Endothelial cell of umbilical vein (primary cell): ENCODE results near the gene LDHD. TPM values are rescaled to one million over a fixed set of nuclear protein-coding genes. Genes with fewer than 3 reads are reported as not detected.

Experiments used
- BruUV-seq: library from RNA; stranded (reverse); fragments of 400-500 nt; replicated peaks from 2 replicates; lab custom pipeline; 2021; lab: Mats Ljungman, UMichigan
- CTCF ChIA-PET: fragments of 300-600, 350-600 bp; sonication (Branson Sonifier 250); formaldehyde crosslinking; loops from one replicate; lab custom pipeline; 2021; ENCODE audit warnings: antibody characterized with exemption, inconsistent platforms; lab: Charles Lee
- POLR2A ChIA-PET: fragments of 300-600, 350-600 bp; sonication (Branson Sonifier 250); formaldehyde crosslinking; loops from one replicate; lab custom pipeline; 2021; ENCODE audit warnings: antibody characterized with exemption, inconsistent platforms; lab: Charles Lee
- DNase-seq: peaks from one replicate; pipeline ENCODE4 v3.0.0-alpha.2; 2011; ENCODE audit warnings: low read depth, low spot score
- FAIRE-seq: peaks from 2 replicates; lab custom pipeline; 2011; peaks lifted over from hg19 to GRCh38; lab: Jason Lieb, UNC
- H2AFZ ChIP-seq: 2 replicates; pipeline ENCODE4 v1.6.0; 2012; ENCODE audit warnings: low read depth, low read length, control low read depth, inconsistent platforms
- H3K27ac ChIP-seq: 2 replicates; pipeline ENCODE4 v1.5.1; 2011; ENCODE audit warnings: low read depth, mild to moderate bottlenecking, control low read depth, low read length, moderate library complexity; ENCODE audit not compliant: insufficient read depth
- H3K27me3 ChIP-seq, 2 experiments: 2 replicates each; pipeline versions ENCODE4 v1.6.0 to v1.6.1; 2011; ENCODE audit warnings: low read length in 2 of 2, mixed read lengths in 1 of 2; ENCODE audit not compliant: control insufficient read depth in 2 of 2, insufficient read depth in 2 of 2
- H3K36me3 ChIP-seq, 2 experiments: 2 replicates in 1 of 2; 3 replicates in 1 of 2; pipeline ENCODE4 v1.5.1; 2011; ENCODE audit warnings: low read length in 2 of 2, mild to moderate bottlenecking in 1 of 2, moderate library complexity in 1 of 2; ENCODE audit not compliant: control insufficient read depth in 2 of 2, insufficient read depth in 2 of 2; ENCODE audit errors: extremely low read depth in 1 of 2
- H3K4me1 ChIP-seq: 3 replicates; pipeline ENCODE4 v1.5.1; 2011; ENCODE audit warnings: mild to moderate bottlenecking, low read length; ENCODE audit not compliant: control insufficient read depth, insufficient read depth; ENCODE audit errors: extremely low read depth
- H3K4me2 ChIP-seq: 2 replicates; pipeline ENCODE4 v1.6.1; 2011; ENCODE audit warnings: low read length, control low read depth, mixed read lengths; ENCODE audit not compliant: insufficient read depth
- H3K4me3 ChIP-seq, 3 experiments: fragments of 200-600 bp in 1 of 3; sonication (generic), shearing (Covaris generic) in 1 of 3; replicated peaks in 1 of 3; 2 replicates each; pipeline ENCODE4 v1.5.1; 2011 to 2016; ENCODE audit warnings: control low read depth in 3 of 3, low read length in 3 of 3, mild to moderate bottlenecking in 2 of 3, inconsistent platforms in 1 of 3, low read depth in 1 of 3, moderate library complexity in 1 of 3; ENCODE audit not compliant: insufficient read depth in 1 of 3
- H3K79me2 ChIP-seq: 2 replicates; pipeline ENCODE4 v1.6.0; 2012; ENCODE audit warnings: low read length, inconsistent platforms; ENCODE audit not compliant: control insufficient read depth, insufficient read depth
- H3K9ac ChIP-seq: replicated peaks from 2 replicates; pipeline ENCODE3; 2011; ENCODE audit warnings: low read length, control low read depth; ENCODE audit not compliant: insufficient read depth; ENCODE audit errors: extremely low read depth
- H3K9me1 ChIP-seq: replicated peaks from 3 replicates; pipeline ENCODE4 v1.6.0; 2011; ENCODE audit warnings: mild to moderate bottlenecking, low read length; ENCODE audit not compliant: control insufficient read depth, insufficient read depth; ENCODE audit errors: extremely low read depth
- H3K9me3 ChIP-seq: replicated peaks from 2 replicates; pipeline ENCODE4 v1.5.1; 2012; ENCODE audit warnings: low read length, inconsistent platforms; ENCODE audit not compliant: control insufficient read depth, insufficient read depth
- H4K20me1 ChIP-seq: replicated peaks from 2 replicates; pipeline ENCODE3; 2011; ENCODE audit warnings: mild to moderate bottlenecking, low read length; ENCODE audit not compliant: control insufficient read depth, insufficient read depth; ENCODE audit errors: extremely low read depth
- EZH2 ChIP-seq: IDR thresholded peaks from 2 replicates; pipeline ENCODE4 v1.6.1; 2012; ENCODE audit warnings: borderline replicate concordance, low read depth, mild to moderate bottlenecking, moderate library complexity, low read length, inconsistent platforms; ENCODE audit not compliant: severe bottlenecking
- FOS ChIP-seq: IDR thresholded peaks from 2 replicates; pipeline ENCODE4 v1.6.1; 2011; ENCODE audit warnings: mild to moderate bottlenecking, low read length, moderate library complexity, borderline replicate concordance; ENCODE audit not compliant: insufficient read depth
- GATA2 ChIP-seq: IDR thresholded peaks from 2 replicates; pipeline ENCODE4 v1.7.0; 2011; ENCODE audit warnings: low read depth, mild to moderate bottlenecking, moderate library complexity, mixed read lengths, low read length; ENCODE audit not compliant: insufficient read length, insufficient read depth
- JUN ChIP-seq: IDR thresholded peaks from 2 replicates; pipeline ENCODE4 v1.6.1; 2011; ENCODE audit warnings: borderline replicate concordance, low read depth; ENCODE audit not compliant: insufficient read length, insufficient read depth
- dilution Hi-C: fragments of 300-500 bp; cut with MboI; formaldehyde crosslinking; loops from one replicate; pipeline ENCODE4 v1.15.0; 2019; ENCODE audit warnings: low sequenced_read_pairs; ENCODE audit not compliant: extremely low pct_ligation_motif_present
- intact Hi-C: fragments of 100-400 bp; cut with micrococcal nuclease; formaldehyde crosslinking; loops from one replicate; pipeline ENCODE4 v1.10.0; 2022
- polyA plus RNA-seq, 4 experiments: library from polyadenylated mRNA; depleted of rRNA in 3 of 4; stranded (reverse) in 3 of 4; unstranded in 1 of 4; fragments of >200 nt; gene quantifications; 2 replicates each; pipeline versions ENCODE4 v1.2.1 to v1.2.3, GENCODE V29; 2011 to 2012; ENCODE audit warnings: missing spikeins in 1 of 4
- total RNA-seq: library from RNA; stranded (reverse); gene quantifications from 2 replicates; pipeline ENCODE4 v1.2.3, GENCODE V29; 2021
- TF ChIP-seq, protein P1 (sequence below), 2 donors: IDR thresholded peaks; 1 replicate in 1 of 2; 2 replicates in 1 of 2; pipeline ENCODE4 v1.5.1; 2011; ENCODE audit warnings: low read length in 2 of 2, mild to moderate bottlenecking in 2 of 2, moderate library complexity in 2 of 2, control low read depth in 1 of 2, inconsistent platforms in 1 of 2, low read depth in 1 of 2; ENCODE audit not compliant: insufficient read depth in 1 of 2; ENCODE audit errors: extremely low read depth in 1 of 2

The LDHD gene
- total and polyA plus RNA-seq, 2 donors (not counting 3 experiments of a cell fraction or from before 2014, with no cell fraction given): 0.41 TPM; not detected in 1

DNA sequence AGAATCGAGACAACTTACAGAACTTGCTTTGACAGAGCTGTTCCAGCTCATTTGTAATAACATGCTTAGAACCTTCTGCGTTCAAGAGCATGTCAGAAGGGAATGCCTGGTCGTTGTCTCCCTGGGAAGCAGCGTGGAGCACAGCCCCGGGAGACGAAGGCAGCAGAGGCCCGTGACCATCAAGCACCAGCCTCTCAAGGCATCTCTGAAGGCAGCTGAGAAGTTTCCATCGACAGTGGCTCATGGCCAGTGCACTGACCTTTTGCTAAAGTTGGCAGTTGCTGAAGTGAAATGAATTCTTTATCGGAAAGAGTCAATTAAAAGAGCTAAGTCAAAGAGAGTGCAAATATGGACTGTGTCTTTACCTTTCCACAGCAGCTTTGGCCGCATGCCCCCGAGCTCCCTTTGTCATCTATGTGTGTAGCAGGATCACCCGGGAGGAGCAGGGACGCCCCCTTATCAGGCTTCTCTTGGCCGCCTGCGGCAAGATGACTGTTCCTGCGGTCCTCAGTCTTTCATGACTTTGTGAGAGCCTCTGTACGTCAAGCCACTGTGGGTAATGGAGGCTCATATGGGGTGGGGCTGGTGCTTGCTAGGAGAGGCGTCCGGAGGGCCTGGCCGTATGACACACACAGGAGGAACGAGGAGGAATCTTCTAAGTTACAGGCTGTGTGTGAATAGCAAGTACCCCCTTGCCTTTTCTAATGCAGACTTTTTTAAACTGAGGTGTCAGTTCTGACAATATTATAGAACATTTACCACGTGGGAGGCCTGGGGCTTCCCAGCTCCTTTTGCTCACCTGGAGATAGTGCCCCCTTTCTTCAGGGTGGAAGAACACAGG lies 54.2 kb downstream of the LDHD start:
- H3K4me2 ChIP-seq: no peak overlapping the region
- peaks cover 21% of the 10 kb centered on the region for H3K79me2 ChIP-seq
- H3K9me1 ChIP-seq: no peaks in the 10 kb centered on the region
- H3K27ac ChIP-seq: no peak overlapping the region
- no peak for FAIRE-seq
- H3K27me3 ChIP-seq: no peaks in the 10 kb centered on the region
- TF ChIP-seq FOS (no peak), JUN (no peak), GATA2 (no peak), EZH2 (no peak)
- TF ChIP-seq, protein P1, sequence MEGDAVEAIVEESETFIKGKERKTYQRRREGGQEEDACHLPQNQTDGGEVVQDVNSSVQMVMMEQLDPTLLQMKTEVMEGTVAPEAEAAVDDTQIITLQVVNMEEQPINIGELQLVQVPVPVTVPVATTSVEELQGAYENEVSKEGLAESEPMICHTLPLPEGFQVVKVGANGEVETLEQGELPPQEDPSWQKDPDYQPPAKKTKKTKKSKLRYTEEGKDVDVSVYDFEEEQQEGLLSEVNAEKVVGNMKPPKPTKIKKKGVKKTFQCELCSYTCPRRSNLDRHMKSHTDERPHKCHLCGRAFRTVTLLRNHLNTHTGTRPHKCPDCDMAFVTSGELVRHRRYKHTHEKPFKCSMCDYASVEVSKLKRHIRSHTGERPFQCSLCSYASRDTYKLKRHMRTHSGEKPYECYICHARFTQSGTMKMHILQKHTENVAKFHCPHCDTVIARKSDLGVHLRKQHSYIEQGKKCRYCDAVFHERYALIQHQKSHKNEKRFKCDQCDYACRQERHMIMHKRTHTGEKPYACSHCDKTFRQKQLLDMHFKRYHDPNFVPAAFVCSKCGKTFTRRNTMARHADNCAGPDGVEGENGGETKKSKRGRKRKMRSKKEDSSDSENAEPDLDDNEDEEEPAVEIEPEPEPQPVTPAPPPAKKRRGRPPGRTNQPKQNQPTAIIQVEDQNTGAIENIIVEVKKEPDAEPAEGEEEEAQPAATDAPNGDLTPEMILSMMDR (IDR thresholded peaks at IDR 0.05; ENCODE audit: extremely low read depth in 1 of 2, insufficient read depth in 1 of 2, low read depth in 1 of 2, low read length in 2 of 2): no peak
- H3K4me3 ChIP-seq: no peak overlapping the region
- peaks cover 6% of the 10 kb centered on the region for H4K20me1 ChIP-seq
- no peak for DNase-seq
- ChIA-PET CTCF (interaction anchor here (1.0 to 1.4 kb wide), 2 partner anchors 16 to 31 kb away, joined by 3 read pairs; no protein-coding TSS in a partner anchor), POLR2A (no interaction called here)
- H2AFZ ChIP-seq: no peak overlapping the region
- no peaks in the 10 kb centered on the region for H3K4me1 ChIP-seq
- no TSS peak for BruUV-seq
- dilution Hi-C loops: no loop called here
- no peaks in the 10 kb centered on the region for H3K36me3 ChIP-seq
- intact Hi-C loops: no loop called here
- no peak overlapping the region for H3K9ac ChIP-seq
- no peaks in the 10 kb centered on the region for H3K9me3 ChIP-seq

Other genes with a start within 250 kb of the LDHD start
- gene WDR59, start 131.7 kb downstream of the LDHD start, total RNA-seq: 60.0 and 62.2 TPM in 2 replicates
- gene WDR59, start 131.7 kb downstream of the LDHD start, polyA plus RNA-seq: 51.1 and 51.3 TPM in 2 replicates
- gene ZNRF1, start 117.8 kb downstream of the LDHD start, total RNA-seq: 33.2 and 34.9 TPM in 2 replicates
- 23.7 and 25.7 TPM in 2 replicates for gene ZNRF1, start 117.8 kb downstream of the LDHD start, polyA plus RNA-seq
- 9.8 and 13.9 TPM in 2 replicates for gene ZFP1, start 31.7 kb upstream of the LDHD start, total RNA-seq
- 2.3 and 2.8 TPM in 2 replicates for gene ZFP1, start 31.7 kb upstream of the LDHD start, polyA plus RNA-seq
- not detected in 2 replicates for gene CTRB2, start 90.4 kb upstream of the LDHD start, total RNA-seq
- gene CTRB2, start 90.4 kb upstream of the LDHD start, polyA plus RNA-seq: not detected in 2 replicates
- not detected in 2 replicates for gene CTRB1, start 102.2 kb upstream of the LDHD start, total RNA-seq
- not detected in 2 replicates for gene CTRB1, start 102.2 kb upstream of the LDHD start, polyA plus RNA-seq
- 237 and 267 TPM in 2 replicates for gene BCAR1, start 134.8 kb upstream of the LDHD start, total RNA-seq
- 171 and 198 TPM in 2 replicates for gene BCAR1, start 134.8 kb upstream of the LDHD start, polyA plus RNA-seq